Measurements from ENCODE around the gene PDLIM5.

PDLIM5 gene

GRCh38 chr4:94680176-94680862 is 228.6 kb downstream of the PDLIM5 start:
- Histone ChIP-seq H3K4me3 (replicated peaks; ENCODE audit: low read depth, low read length) (no peak overlapping the region), H3K36me3 (ENCODE audit: control insufficient read depth, insufficient read depth, low read length) (no peaks in the 10 kb centered on the region), H3K27me3 (replicated peaks; ENCODE audit: control insufficient read depth, insufficient read depth, low read length) (no peaks in the 10 kb centered on the region)
- no peak for TF ChIP-seq CTCF (IDR thresholded peaks at IDR 0.05; ENCODE audit: insufficient read depth, low read length, poor library complexity, severe bottlenecking)
- DNase-seq (ENCODE audit: extremely low read depth, insufficient read length): no peak

GRCh38 chr4:94686086-94686485 is 234.3 kb downstream of the PDLIM5 start:
- no peak for TF ChIP-seq CTCF (IDR thresholded peaks at IDR 0.05; ENCODE audit: insufficient read depth, low read length, poor library complexity, severe bottlenecking)
- DNase-seq (ENCODE audit: extremely low read depth, insufficient read length): no peak
- Histone ChIP-seq H3K36me3 (ENCODE audit: control insufficient read depth, insufficient read depth, low read length) (no peaks in the 10 kb centered on the region), H3K27me3 (replicated peaks; ENCODE audit: control insufficient read depth, insufficient read depth, low read length) (no peaks in the 10 kb centered on the region), H3K4me3 (replicated peaks; ENCODE audit: low read depth, low read length) (no peak overlapping the region)

GRCh38 chr4:94689155-94689860 is 237.6 kb downstream of the PDLIM5 start:
- TF ChIP-seq CTCF (IDR thresholded peaks at IDR 0.05; ENCODE audit: insufficient read depth, low read length, poor library complexity, severe bottlenecking): no peak
- no peaks in the 10 kb centered on the region for H3K36me3 ChIP-seq (ENCODE audit: control insufficient read depth, insufficient read depth, low read length)
- no peaks in the 10 kb centered on the region for H3K27me3 ChIP-seq (replicated peaks; ENCODE audit: control insufficient read depth, insufficient read depth, low read length)
- DNase-seq (ENCODE audit: extremely low read depth, insufficient read length): no peak
- no peak overlapping the region for H3K4me3 ChIP-seq (replicated peaks; ENCODE audit: low read depth, low read length)

GRCh38 chr4:94690851-94691254 is 239.1 kb downstream of the PDLIM5 start:
- no peaks in the 10 kb centered on the region for H3K36me3 ChIP-seq (ENCODE audit: control insufficient read depth, insufficient read depth, low read length)
- TF ChIP-seq CTCF (IDR thresholded peaks at IDR 0.05; ENCODE audit: insufficient read depth, low read length, poor library complexity, severe bottlenecking): no peak
- no peak for DNase-seq (ENCODE audit: extremely low read depth, insufficient read length)

GRCh38 chr4:94691552-94691951 is 239.8 kb downstream of the PDLIM5 start:
- no peak for DNase-seq (ENCODE audit: extremely low read depth, insufficient read length)
- no peaks in the 10 kb centered on the region for H3K27me3 ChIP-seq (replicated peaks; ENCODE audit: control insufficient read depth, insufficient read depth, low read length)
- no peak overlapping the region for H3K4me3 ChIP-seq (replicated peaks; ENCODE audit: low read depth, low read length)
- no peak for TF ChIP-seq CTCF (IDR thresholded peaks at IDR 0.05; ENCODE audit: insufficient read depth, low read length, poor library complexity, severe bottlenecking)
- H3K36me3 ChIP-seq (ENCODE audit: control insufficient read depth, insufficient read depth, low read length): no peaks in the 10 kb centered on the region

More at GRCh38 chr4:94690851-94691254, 239.1 kb downstream of the PDLIM5 start:
- Histone ChIP-seq H3K27me3 (replicated peaks; ENCODE audit: control insufficient read depth, insufficient read depth, low read length) (no peaks in the 10 kb centered on the region), H3K4me3 (replicated peaks; ENCODE audit: low read depth, low read length) (no peak overlapping the region)
